Stomach (tissue), 9 donors: ENCODE measurements around the gene TENM3. TPM values are rescaled to one million over a fixed set of nuclear protein-coding genes. Genes with fewer than 3 reads are reported as not detected.

Experiments
- DNase-seq, 2 donors: peaks; one replicate each; pipeline versions ENCODE4 v3.0.0 to v3.0.0-alpha.2; 2013 to 2019
- H3K27ac ChIP-seq, 5 donors: fragments of 200-600 bp in 4 of 5; sonication (generic) in 4 of 5; one replicate each; pipeline ENCODE4 v1.5.1; 2013 to 2019; ENCODE audit warnings: mild to moderate bottlenecking in 1 of 5, moderate library complexity in 1 of 5
- H3K27me3 ChIP-seq, 3 donors: fragments of 200-600 bp; sonication (generic); one replicate each; pipeline ENCODE4 v1.5.1; 2017 to 2019; ENCODE audit warnings: mixed run types in 1 of 3
- H3K36me3 ChIP-seq, 4 donors: fragments of 200-600 bp; sonication (generic); 1 replicate in 3 of 4; 2 replicates in 1 of 4; pipeline ENCODE4 v1.5.1; 2016 to 2019
- H3K4me1 ChIP-seq, 4 donors: fragments of 200-600 bp; sonication (generic); one replicate each; pipeline ENCODE4 v1.5.1; 2016 to 2019
- H3K4me3 ChIP-seq, 4 donors: fragments of 200-600 bp; sonication (generic) in 3 of 4; one replicate each; pipeline ENCODE4 v1.5.1; 2016 to 2019; ENCODE audit warnings: mild to moderate bottlenecking in 1 of 4
- H3K9me3 ChIP-seq, 4 donors: fragments of 200-600 bp; sonication (generic); one replicate each; pipeline ENCODE4 v1.5.1; 2016 to 2019
- CTCF ChIP-seq, 7 experiments: fragments of 450-650 bp in 4 of 7; fragments of 200-600 bp in 3 of 7; sonication (generic) in 3 of 7; IDR thresholded peaks; one replicate each; pipeline ENCODE4 v1.5.1; 2016 to 2019; ENCODE audit warnings: antibody characterized with exemption in 7 of 7, control low read depth in 2 of 7, mild to moderate bottlenecking in 1 of 7
- EP300 ChIP-seq: sonication (generic); formaldehyde crosslinking; IDR thresholded peaks from one replicate; pipeline ENCODE4 v1.6.1; 2017; ENCODE audit warnings: antibody characterized with exemption
- POLR2A ChIP-seq, 4 donors: fragments of 450-650 bp; IDR thresholded peaks; one replicate each; pipeline ENCODE4 v1.6.1; 2016; ENCODE audit warnings: antibody characterized with exemption in 4 of 4, control low read depth in 2 of 4, mild to moderate bottlenecking in 1 of 4, moderate library complexity in 1 of 4
- POLR2AphosphoS5 ChIP-seq, 3 donors: sonication (generic); formaldehyde crosslinking; IDR thresholded peaks; one replicate each; pipeline ENCODE4 v1.6.1; 2016; ENCODE audit warnings: antibody characterized with exemption in 3 of 3
- WGBS, 5 donors: extraction: QIAGEN DNeasy Blood & Tissue Kit in 3 of 5; methylation state at CpG; one replicate each; pipeline versions ENCODE4 v1.1.5 to v1.1.7; 2013 to 2018; 5-methylcytosine and 5-hydroxymethylcytosine counted together
- intact Hi-C: fragments of 100-400 bp; cut with DNase I; formaldehyde crosslinking; loops from one replicate; pipeline ENCODE4 v1.15.1; 2023; ENCODE audit warnings: low total_unique reads
- polyA plus RNA-seq, 3 donors: library from polyadenylated mRNA; stranded (reverse); fragments of 200-250 nt; gene quantifications; one replicate each; pipeline ENCODE4 v1.2.3, GENCODE V29; 2013
- total RNA-seq, 5 donors: library from RNA; depleted of rRNA; stranded (reverse); fragments of >200 nt; gene quantifications; one replicate each; pipeline versions ENCODE4 v1.1.0 to v1.2.3, GENCODE V29; 2014 to 2016
- donor health status: healthy with polysubstance abuse.
- donor health status: Bipolar disorder and iron deficiency.
- donor health status: healthy.

TENM3 gene
- total and polyA plus RNA-seq, 8 donors, result under 0.01 to 8.3 (median 0.44) TPM

GRCh38 chr4:182805321-182805720 lies 562.1 kb downstream of the TENM3 start:
- intact Hi-C loops, result loop anchor here (10.0 kb wide), 1 partner anchor 321 kb away; no protein-coding TSS in a partner anchor
- Histone ChIP-seq H3K27me3 (peaks cover 0 to 11% (median 0%) of the 10 kb centered on the region in 3 donors), H3K36me3 (no peaks in the 10 kb centered on the region), H3K9me3 (peaks cover 0 to 20% (median 0%) of the 10 kb centered on the region in 4 donors), H3K27ac (no peak overlapping the region), H3K4me3 (no peak overlapping the region), H3K4me1 (peaks cover 0 to 13% (median 11%) of the 10 kb centered on the region in 4 donors)
- TF ChIP-seq EP300 (no peak), POLR2A (IDR thresholded peaks at IDR 0.05) (no peak), POLR2AphosphoS5 (IDR thresholded peaks at IDR 0.05) (no peak), CTCF (IDR thresholded peaks at IDR 0.05) (no peak)
- no peak for DNase-seq
- 79 to 86% (median 84%) methylated on average over 9 of the region's 9 CpGs for WGBS, 5 donors

GRCh38 chr4:182805750-182806149 lies 562.5 kb downstream of the TENM3 start:
- no peaks in the 10 kb centered on the region for H3K36me3 ChIP-seq
- TF ChIP-seq CTCF (IDR thresholded peaks at IDR 0.05), result no peak
- no peak for TF ChIP-seq EP300
- TF ChIP-seq POLR2A (IDR thresholded peaks at IDR 0.05), result no peak
- TF ChIP-seq POLR2AphosphoS5 (IDR thresholded peaks at IDR 0.05), result no peak
- H3K27me3 ChIP-seq, result peaks cover 0 to 11% (median 0%) of the 10 kb centered on the region in 3 donors
- intact Hi-C loops, result loop anchor here (10.0 kb wide), 1 partner anchor 321 kb away; no protein-coding TSS in a partner anchor
- H3K9me3 ChIP-seq, result peaks cover 0 to 24% (median 0%) of the 10 kb centered on the region in 4 donors
- H3K4me3 ChIP-seq, result no peak overlapping the region
- 55 to 75% (median 71%) methylated on average over 12 to 13 of the region's 13 CpGs for WGBS, 5 donors
- H3K27ac ChIP-seq, result no peak overlapping the region
- H3K4me1 ChIP-seq, result peaks cover 0 to 13% (median 11%) of the 10 kb centered on the region in 4 donors
- DNase-seq, result no peak

GRCh38 chr4:182806259-182807252 lies 563.4 kb downstream of the TENM3 start:
- 7 to 23% (median 9%) methylated on average over 38 to 68 of the region's 68 CpGs for WGBS, 5 donors
- DNase-seq, result peak; percentile 81 to 93
- Histone ChIP-seq H3K4me1 (peaks cover 0 to 13% (median 11%) of the 10 kb centered on the region in 4 donors), H3K27me3 (peaks cover 0 to 11% (median 0%) of the 10 kb centered on the region in 3 donors), H3K9me3 (peaks cover 0 to 30% (median 3%) of the 10 kb centered on the region in 4 donors), H3K27ac (peak overlapping the region in 1 of 5 donors; percentile 73), H3K4me3 (peak overlapping the region; percentile 48 to 57 (median 48)), H3K36me3 (no peaks in the 10 kb centered on the region)
- intact Hi-C loops, result loop anchor here (10.0 kb wide), 1 partner anchor 322 kb away; no protein-coding TSS in a partner anchor
- TF ChIP-seq CTCF (IDR thresholded peaks at IDR 0.05) (peak in 6 of 7 experiments; percentile 10 to 84 (median 76)), EP300 (no peak)

GRCh38 chr4:182807346-182807745 lies 564.1 kb downstream of the TENM3 start:
- intact Hi-C loops, result loop anchor here (10.0 kb wide), 1 partner anchor 323 kb away; no protein-coding TSS in a partner anchor
- Histone ChIP-seq H3K4me3 (peak overlapping the region in 3 of 4 donors; percentile 48 to 57 (median 49)), H3K27me3 (peaks cover 0 to 11% (median 0%) of the 10 kb centered on the region in 3 donors), H3K9me3 (peaks cover 0 to 34% (median 6%) of the 10 kb centered on the region in 4 donors), H3K36me3 (no peaks in the 10 kb centered on the region), H3K4me1 (peaks cover 0 to 13% (median 11%) of the 10 kb centered on the region in 4 donors), H3K27ac (peak overlapping the region in 1 of 5 donors; percentile 73)
- WGBS, 5 donors, result 83 to 91% (median 88%) methylated on average over 10 to 12 of the region's 12 CpGs
- TF ChIP-seq CTCF (IDR thresholded peaks at IDR 0.05), result no peak
- TF ChIP-seq POLR2A (IDR thresholded peaks at IDR 0.05), result no peak
- TF ChIP-seq POLR2AphosphoS5 (IDR thresholded peaks at IDR 0.05), result no peak
- no peak for TF ChIP-seq EP300
- DNase-seq, result no peak
